ENCODE results near the gene DCAF11. TPM values are rescaled to one million over a fixed set of nuclear protein-coding genes. Genes with fewer than 3 reads are reported as not detected.

Gene DCAF11
- total and polyA plus RNA-seq, 2 of the 13 experiments (the other 11 are each of a cell fraction or from before 2014, with no cell fraction given), result 150 to 257 TPM

DNA sequence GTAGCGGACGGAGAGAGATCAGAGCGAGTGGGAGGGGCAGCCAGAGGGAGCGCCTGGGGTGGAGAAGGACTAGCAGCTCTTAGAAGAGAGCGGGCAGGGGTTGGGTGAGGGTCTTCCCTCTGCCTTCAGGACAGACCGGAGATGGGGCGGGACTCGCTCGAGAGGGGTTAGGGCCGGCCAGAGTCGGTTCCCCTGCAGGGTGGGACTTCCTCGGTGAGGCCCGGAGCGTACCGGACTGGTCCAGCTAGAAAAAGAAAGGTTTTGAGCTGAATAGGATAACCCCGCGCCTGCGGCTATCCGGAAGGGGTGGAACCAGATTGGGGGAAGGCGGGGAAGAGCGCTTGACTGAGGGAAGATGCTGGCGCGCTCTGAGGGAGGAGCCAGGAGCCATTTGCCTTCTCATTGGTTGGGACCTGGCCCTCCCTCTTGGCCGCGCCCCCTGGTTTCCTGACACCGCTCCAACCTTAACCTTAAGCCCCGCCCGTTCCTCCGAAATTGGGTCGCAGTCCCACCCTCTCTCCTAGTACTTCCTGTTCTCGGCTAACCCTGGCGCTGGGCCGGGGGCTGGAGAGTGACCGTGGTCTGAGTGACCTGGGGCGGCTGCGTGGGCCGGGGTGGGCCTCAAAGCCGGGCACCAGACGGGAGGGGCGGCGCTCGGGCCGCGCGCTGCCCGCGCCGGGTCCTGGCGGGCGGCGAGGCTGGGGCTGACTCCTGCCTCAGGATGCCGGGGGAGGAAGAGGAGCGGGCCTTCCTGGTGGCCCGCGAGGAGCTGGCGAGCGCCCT lies 32.6 kb downstream of the DCAF11 start, which contains the start of gene RNF31 (continued):
- TF ChIP-seq ZSCAN31 (CRISPR knock-in tag; IDR thresholded peaks at IDR 0.05; ENCODE audit: low read depth) (no peak; the same call in 1 of the 2 replicates), HMG20B (CRISPR knock-in tag; conservative IDR thresholded peaks at IDR 0.05) (0 out of 2 replicates have a peak, but pooled peaks have one; percentile 42), KDM3A (CRISPR knock-in tag; IDR thresholded peaks at IDR 0.05; ENCODE audit: low read depth) (no peak), ZNF546 (CRISPR knock-in tag; conservative IDR thresholded peaks at IDR 0.05) (peak; percentile 54; the same call in 1 of the 2 replicates), HNF4G (IDR thresholded peaks at IDR 0.05; ENCODE audit: borderline replicate concordance, low read depth, low read length) (peak; percentile 19; the same call in 1 of the 2 replicates), HNF4G (CRISPR knock-in tag; IDR thresholded peaks at IDR 0.05; ENCODE audit: borderline replicate concordance, low read depth) (no peak; the same call in 1 of the 2 replicates), NFRKB (IDR thresholded peaks at IDR 0.05) (no peak), ZNF12 (CRISPR knock-in tag; IDR thresholded peaks at IDR 0.05) (no peak), IKZF4 (CRISPR knock-in tag; IDR thresholded peaks at IDR 0.05; ENCODE audit: borderline replicate concordance, low read depth, not compliant biosample characterization) (peak; percentile 39), ZNF580 (CRISPR knock-in tag; IDR thresholded peaks at IDR 0.05; ENCODE audit: borderline replicate concordance, low read depth) (peak; percentile 88), SMC3 (IDR thresholded peaks at IDR 0.05; ENCODE audit: low read length) (no peak), TRIM22 (IDR thresholded peaks at IDR 0.05) (no peak), ZNF607 (CRISPR knock-in tag; IDR thresholded peaks at IDR 0.05; ENCODE audit: borderline replicate concordance) (no peak), ZNF550 (CRISPR knock-in tag; IDR thresholded peaks at IDR 0.05; ENCODE audit: borderline replicate concordance) (peak; percentile 99), ZNF737 (CRISPR knock-in tag; IDR thresholded peaks at IDR 0.05; ENCODE audit: borderline replicate concordance) (no peak), ZNF235 (CRISPR knock-in tag; IDR thresholded peaks at IDR 0.05; ENCODE audit: borderline replicate concordance) (0 out of 2 replicates have a peak, but pooled peaks have one; percentile 2), ZFYVE20 (CRISPR knock-in tag; IDR thresholded peaks at IDR 0.05; ENCODE audit: borderline replicate concordance, low read depth) (no peak), TBX3 (IDR thresholded peaks at IDR 0.05; ENCODE audit: borderline replicate concordance) (no peak), REXO4 (CRISPR knock-in tag; IDR thresholded peaks at IDR 0.05; ENCODE audit: borderline replicate concordance) (peak; percentile 87; the same call in 1 of the 2 replicates), ZNF670 (CRISPR knock-in tag; IDR thresholded peaks at IDR 0.05; ENCODE audit: borderline replicate concordance) (no peak), SSRP1 (CRISPR knock-in tag; IDR thresholded peaks at IDR 0.05) (0 out of 2 replicates have a peak, but pooled peaks have one; percentile 24), POLR2AphosphoS2 (IDR thresholded peaks at IDR 0.05; ENCODE audit: low read depth, low read length) (no peak), ZNF703 (CRISPR knock-in tag; IDR thresholded peaks at IDR 0.05; ENCODE audit: borderline replicate concordance) (no peak), EED (CRISPR knock-in tag; IDR thresholded peaks at IDR 0.05) (0 out of 2 replicates have a peak, but pooled peaks have one; percentile 56), ZNF563 (CRISPR knock-in tag; IDR thresholded peaks at IDR 0.05) (no peak), THAP11 (CRISPR knock-in tag; IDR thresholded peaks at IDR 0.05) (peak; percentile 89), ZNF766 (CRISPR knock-in tag; IDR thresholded peaks at IDR 0.05; ENCODE audit: borderline replicate concordance) (no peak), ZNF382 (CRISPR knock-in tag; IDR thresholded peaks at IDR 0.05; ENCODE audit: borderline replicate concordance) (no peak), TBL1XR1 (IDR thresholded peaks at IDR 0.05; ENCODE audit: borderline replicate concordance, low read length, partially characterized antibody) (no peak), TAF15 (IDR thresholded peaks at IDR 0.05; ENCODE audit: low read depth, low read length, poor library complexity, severe bottlenecking) (peak; percentile 37)
